Adrenal gland (tissue), 12 donors: Measurements from ENCODE around the gene LRRC4C. TPM values are rescaled to one million over a fixed set of nuclear protein-coding genes. Genes with fewer than 3 reads are reported as not detected.

Source experiments
- DNase-seq, 7 donors: peaks; one replicate each; pipeline ENCODE4 v3.0.0-alpha.2; 2019 to 2020
- H3K27ac ChIP-seq, 5 donors: fragments of 200-600 bp; sonication (generic) in 4 of 5; 1 replicate in 3 of 5; 2 replicates in 2 of 5; pipeline versions ENCODE4 v1.5.1 to v1.8.0; 2016 to 2020; ENCODE audit warnings: mild to moderate bottlenecking in 1 of 5
- H3K27me3 ChIP-seq: fragments of 200-600 bp; 2 replicates; pipeline ENCODE4 v1.8.0; 2021
- H3K36me3 ChIP-seq, 2 donors: fragments of 200-600 bp; replicated peaks in 1 of 2; 1 replicate in 1 of 2; 2 replicates in 1 of 2; pipeline versions ENCODE4 v1.5.1 to v1.8.0; 2018 to 2022
- H3K4me1 ChIP-seq, 2 donors: fragments of 200-600 bp; replicated peaks in 1 of 2; 1 replicate in 1 of 2; 2 replicates in 1 of 2; pipeline versions ENCODE4 v1.5.1 to v1.8.0; 2018 to 2021
- H3K4me3 ChIP-seq, 4 donors: fragments of 200-600 bp; sonication (generic) in 3 of 4; one replicate each; pipeline ENCODE4 v1.5.1; 2016 to 2018
- H3K9me3 ChIP-seq, 3 donors: fragments of 200-600 bp; sonication (generic) in 1 of 3; replicated peaks in 1 of 3; 1 replicate in 2 of 3; 2 replicates in 1 of 3; pipeline versions ENCODE4 v1.5.1 to v1.8.0; 2016 to 2021
- CTCF ChIP-seq, 6 experiments: fragments of 450-650 bp in 4 of 6; fragments of 200-600 bp in 2 of 6; sonication (generic) in 1 of 6; IDR thresholded peaks; 1 replicate in 5 of 6; 2 replicates in 1 of 6; pipeline versions ENCODE4 v1.5.1 to v1.8.0; 2016 to 2021; ENCODE audit warnings: antibody characterized with exemption in 6 of 6, mild to moderate bottlenecking in 2 of 6, moderate library complexity in 1 of 6
- POLR2A ChIP-seq, 2 donors: fragments of 450-650 bp; IDR thresholded peaks; one replicate each; pipeline ENCODE4 v1.6.1; 2017; ENCODE audit warnings: antibody characterized with exemption in 2 of 2, mild to moderate bottlenecking in 2 of 2, moderate library complexity in 1 of 2
- WGBS, 4 donors: extraction: QIAGEN DNeasy Blood & Tissue Kit in 2 of 4; methylation state at CpG; one replicate each; pipeline versions ENCODE4 v1.1.5 to v1.1.7; 2013 to 2017; 5-methylcytosine and 5-hydroxymethylcytosine counted together
- intact Hi-C, 2 donors: fragments of 100-400 bp; cut with DNase I; formaldehyde crosslinking; loops; one replicate each; pipeline versions ENCODE4 v1.14.1 to v1.15.0; 2022 to 2023
- polyA plus RNA-seq, 3 donors: library from polyadenylated mRNA; stranded (reverse); fragments of 200-250 nt in 2 of 3; fragments of 350-450 nt in 1 of 3; fragmentation: Illumina TruSeq in 1 of 3; extraction: RNeasy Lipid Tissue Mini Kit (QIAGEN cat#74804) in 1 of 3; gene quantifications; one replicate each; pipeline ENCODE4 v1.2.3, GENCODE V29; 2013 to 2014
- total RNA-seq, 9 donors: library from RNA; depleted of rRNA in 4 of 9; stranded (reverse); fragments of >200 nt in 4 of 9; fragments of 120-200 nt in 1 of 9; fragmentation: NEBNext Ultra II Directional in 1 of 9; extraction: Animal tissue kit (Norgen Biotek cat#: 25700) in 1 of 9; gene quantifications; one replicate each; pipeline versions ENCODE4 v1.1.0 to v1.2.4, GENCODE V29; 2013 to 2023
- donor health status: healthy with polysubstance abuse.
- donor health status: Bipolar disorder and iron deficiency.
- donor health status: DM: yes; HTN: yes; CAD: no.
- donor health status: DM: no; HTN: no; CAD: no.
- donor health status: DM: no; HTN: no; CAD: no.
- donor health status: DM: yes; HTN: yes; CAD: no.

LRRC4C gene
- total and polyA plus RNA-seq, 12 donors = 1.0 to 10.6 (median 5.5) TPM

- H3K36me3 ChIP-seq = no peaks in the 10 kb centered on the region
- WGBS, 4 donors = 71 to 78% (median 76%) methylated on average over 3 of the region's 3 CpGs
- intact Hi-C loops = no loop called here
Observed at GRCh38 chr11:40689823-40690222, 769.6 kb downstream of the LRRC4C start.

GRCh38 chr11:40688369-40688768 is 771.1 kb downstream of the LRRC4C start:
- intact Hi-C loops = no loop called here
- 59 to 79% (median 66%) methylated on average over 4 of the region's 4 CpGs for WGBS, 4 donors

More at GRCh38 chr11:40689823-40690222, 769.6 kb downstream of the LRRC4C start:
- Histone ChIP-seq H3K4me3 (no peak overlapping the region), H3K27ac (no peak overlapping the region), H3K9me3 (no peaks in the 10 kb centered on the region), H3K4me1 (no peaks in the 10 kb centered on the region), H3K27me3 (no peaks in the 10 kb centered on the region)
- TF ChIP-seq CTCF (IDR thresholded peaks at IDR 0.05) = no peak
- no peak for TF ChIP-seq POLR2A (IDR thresholded peaks at IDR 0.05)
- DNase-seq = no peak

GRCh38 chr11:40686765-40687164 is 772.7 kb downstream of the LRRC4C start:
- no peaks in the 10 kb centered on the region for H3K27me3 ChIP-seq
- intact Hi-C loops = no loop called here
- no peaks in the 10 kb centered on the region for H3K4me1 ChIP-seq
- no peak for DNase-seq
- peaks cover 0 to 5% (median 0%) of the 10 kb centered on the region in 3 donors for H3K9me3 ChIP-seq
- 73 to 81% (median 79%) methylated on average over 5 of the region's 5 CpGs for WGBS, 4 donors
- TF ChIP-seq POLR2A (IDR thresholded peaks at IDR 0.05) = no peak
- no peak for TF ChIP-seq CTCF (IDR thresholded peaks at IDR 0.05)
- no peak overlapping the region for H3K4me3 ChIP-seq
- no peak overlapping the region for H3K27ac ChIP-seq
- no peaks in the 10 kb centered on the region for H3K36me3 ChIP-seq

More at GRCh38 chr11:40688369-40688768, 771.1 kb downstream of the LRRC4C start:
- Histone ChIP-seq H3K4me3 (no peak overlapping the region), H3K27me3 (no peaks in the 10 kb centered on the region), H3K9me3 (peaks cover 0 to 5% (median 0%) of the 10 kb centered on the region in 3 donors), H3K27ac (no peak overlapping the region), H3K4me1 (no peaks in the 10 kb centered on the region), H3K36me3 (no peaks in the 10 kb centered on the region)
- TF ChIP-seq POLR2A (IDR thresholded peaks at IDR 0.05) (no peak), CTCF (IDR thresholded peaks at IDR 0.05) (no peak)
- no peak for DNase-seq

- TF ChIP-seq CTCF (IDR thresholded peaks at IDR 0.05) (no peak), POLR2A (IDR thresholded peaks at IDR 0.05) (no peak)
- intact Hi-C loops = no loop called here
- H3K27ac ChIP-seq = no peak overlapping the region
- no peak overlapping the region for H3K4me3 ChIP-seq
- H3K4me1 ChIP-seq = no peaks in the 10 kb centered on the region
- H3K9me3 ChIP-seq = peaks cover 0 to 5% (median 0%) of the 10 kb centered on the region in 3 donors
- no peak for DNase-seq
- no peaks in the 10 kb centered on the region for H3K36me3 ChIP-seq
- 83 to 91% (median 89%) methylated on average over 7 of the region's 7 CpGs for WGBS, 4 donors
- H3K27me3 ChIP-seq = no peaks in the 10 kb centered on the region
Observed at GRCh38 chr11:40683010-40683409, 776.4 kb downstream of the LRRC4C start.
